ENCODE results near the gene CNTNAP4. TPM values are rescaled to one million over a fixed set of nuclear protein-coding genes. Genes with fewer than 3 reads are reported as not detected.

Gene CNTNAP4
- total and polyA plus RNA-seq, 10 of the 15 experiments (the other 5 are each of a cell fraction or from before 2014, with no cell fraction given): 0.45 to 1.9 (median 0.90) TPM

DNA sequence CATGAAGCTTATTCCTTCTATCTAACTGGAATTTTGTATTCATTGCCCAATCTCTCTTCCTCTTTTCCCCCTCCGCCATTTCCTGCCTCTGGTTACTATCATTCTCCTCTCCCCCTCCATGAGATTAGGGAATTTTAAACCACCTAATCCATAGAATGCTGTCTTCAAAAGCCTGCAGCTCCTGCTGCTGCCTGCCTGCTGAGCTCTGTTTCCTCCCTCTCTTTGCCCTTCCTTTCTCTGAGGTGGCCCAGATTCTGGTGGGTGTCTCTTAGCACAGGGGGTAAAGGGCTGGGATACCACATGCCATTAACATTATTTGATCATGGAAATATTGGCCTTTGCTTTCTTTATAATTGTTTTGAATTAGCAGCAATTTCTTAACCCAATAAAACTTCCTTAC is 241.6 kb downstream of the CNTNAP4 start (continued):
- no peak for TF ChIP-seq MEF2B (IDR thresholded peaks at IDR 0.05; ENCODE audit: partially characterized antibody, poor library complexity, severe bottlenecking)
- TF ChIP-seq, protein P1, sequence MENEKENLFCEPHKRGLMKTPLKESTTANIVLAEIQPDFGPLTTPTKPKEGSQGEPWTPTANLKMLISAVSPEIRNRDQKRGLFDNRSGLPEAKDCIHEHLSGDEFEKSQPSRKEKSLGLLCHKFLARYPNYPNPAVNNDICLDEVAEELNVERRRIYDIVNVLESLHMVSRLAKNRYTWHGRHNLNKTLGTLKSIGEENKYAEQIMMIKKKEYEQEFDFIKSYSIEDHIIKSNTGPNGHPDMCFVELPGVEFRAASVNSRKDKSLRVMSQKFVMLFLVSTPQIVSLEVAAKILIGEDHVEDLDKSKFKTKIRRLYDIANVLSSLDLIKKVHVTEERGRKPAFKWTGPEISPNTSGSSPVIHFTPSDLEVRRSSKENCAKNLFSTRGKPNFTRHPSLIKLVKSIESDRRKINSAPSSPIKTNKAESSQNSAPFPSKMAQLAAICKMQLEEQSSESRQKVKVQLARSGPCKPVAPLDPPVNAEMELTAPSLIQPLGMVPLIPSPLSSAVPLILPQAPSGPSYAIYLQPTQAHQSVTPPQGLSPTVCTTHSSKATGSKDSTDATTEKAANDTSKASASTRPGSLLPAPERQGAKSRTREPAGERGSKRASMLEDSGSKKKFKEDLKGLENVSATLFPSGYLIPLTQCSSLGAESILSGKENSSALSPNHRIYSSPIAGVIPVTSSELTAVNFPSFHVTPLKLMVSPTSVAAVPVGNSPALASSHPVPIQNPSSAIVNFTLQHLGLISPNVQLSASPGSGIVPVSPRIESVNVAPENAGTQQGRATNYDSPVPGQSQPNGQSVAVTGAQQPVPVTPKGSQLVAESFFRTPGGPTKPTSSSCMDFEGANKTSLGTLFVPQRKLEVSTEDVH (IDR thresholded peaks at IDR 0.05; ENCODE audit: low read depth, partially characterized antibody): no peak
- TF ChIP-seq ZNF274 (IDR thresholded peaks at IDR 0.05; ENCODE audit: insufficient read depth, insufficient read length): no peak
- no peak for TF ChIP-seq SIX5 (IDR thresholded peaks at IDR 0.05; ENCODE audit: low read depth, low read length, severe bottlenecking)
- TF ChIP-seq, protein P2, sequence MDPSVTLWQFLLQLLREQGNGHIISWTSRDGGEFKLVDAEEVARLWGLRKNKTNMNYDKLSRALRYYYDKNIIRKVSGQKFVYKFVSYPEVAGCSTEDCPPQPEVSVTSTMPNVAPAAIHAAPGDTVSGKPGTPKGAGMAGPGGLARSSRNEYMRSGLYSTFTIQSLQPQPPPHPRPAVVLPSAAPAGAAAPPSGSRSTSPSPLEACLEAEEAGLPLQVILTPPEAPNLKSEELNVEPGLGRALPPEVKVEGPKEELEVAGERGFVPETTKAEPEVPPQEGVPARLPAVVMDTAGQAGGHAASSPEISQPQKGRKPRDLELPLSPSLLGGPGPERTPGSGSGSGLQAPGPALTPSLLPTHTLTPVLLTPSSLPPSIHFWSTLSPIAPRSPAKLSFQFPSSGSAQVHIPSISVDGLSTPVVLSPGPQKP (IDR thresholded peaks at IDR 0.05; ENCODE audit: low read depth, low read length): no peak
- no peak for TF ChIP-seq NR2C2 (IDR thresholded peaks at IDR 0.05; ENCODE audit: borderline replicate concordance, control insufficient read depth, insufficient read length, low read depth)
- no peak for TF ChIP-seq PAX5 (IDR thresholded peaks at IDR 0.05; ENCODE audit: borderline replicate concordance, low read depth, low read length)
- TF ChIP-seq, protein P3, sequence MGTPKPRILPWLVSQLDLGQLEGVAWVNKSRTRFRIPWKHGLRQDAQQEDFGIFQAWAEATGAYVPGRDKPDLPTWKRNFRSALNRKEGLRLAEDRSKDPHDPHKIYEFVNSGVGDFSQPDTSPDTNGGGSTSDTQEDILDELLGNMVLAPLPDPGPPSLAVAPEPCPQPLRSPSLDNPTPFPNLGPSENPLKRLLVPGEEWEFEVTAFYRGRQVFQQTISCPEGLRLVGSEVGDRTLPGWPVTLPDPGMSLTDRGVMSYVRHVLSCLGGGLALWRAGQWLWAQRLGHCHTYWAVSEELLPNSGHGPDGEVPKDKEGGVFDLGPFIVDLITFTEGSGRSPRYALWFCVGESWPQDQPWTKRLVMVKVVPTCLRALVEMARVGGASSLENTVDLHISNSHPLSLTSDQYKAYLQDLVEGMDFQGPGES (IDR thresholded peaks at IDR 0.05): no peak

All from GM12878 (cell line).